Fibroblast of the conjunctiva (primary cell): ENCODE data around the gene TMEM178B.
"Not testable (repeated sequence)": the region's sequence is repeated elsewhere in the genome, so short reads cannot be mapped to it uniquely, and the experiment has no call there.

Experiments used
- DNase-seq: peaks from one replicate; pipeline ENCODE4 v3.0.0-alpha.2; 2010; ENCODE audit warnings: low read depth

The TMEM178B gene

DNA sequence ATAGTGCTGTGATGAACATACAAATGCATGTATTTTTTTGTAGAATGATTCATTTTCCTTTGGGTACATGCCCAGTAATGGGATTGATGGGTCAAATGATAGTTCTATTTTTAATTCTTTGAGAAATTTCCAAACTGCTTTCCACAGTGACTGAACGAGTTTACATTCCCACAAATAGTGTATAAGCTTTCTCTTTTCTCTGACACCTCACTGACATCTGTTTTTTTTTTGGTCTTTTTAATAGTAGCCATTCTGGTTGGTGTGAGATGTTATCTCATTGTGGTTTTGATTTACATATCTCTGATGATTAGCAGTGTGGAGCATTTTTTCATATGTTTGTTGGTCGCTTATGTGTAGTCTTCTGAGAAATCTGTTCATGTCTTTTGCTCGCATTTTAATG, 282.3 kb downstream of the TMEM178B start:
- no peak for DNase-seq

- no peak for DNase-seq
Measured at GRCh38 chr7:141358386-141358785, 284.5 kb downstream of the TMEM178B start.

DNA sequence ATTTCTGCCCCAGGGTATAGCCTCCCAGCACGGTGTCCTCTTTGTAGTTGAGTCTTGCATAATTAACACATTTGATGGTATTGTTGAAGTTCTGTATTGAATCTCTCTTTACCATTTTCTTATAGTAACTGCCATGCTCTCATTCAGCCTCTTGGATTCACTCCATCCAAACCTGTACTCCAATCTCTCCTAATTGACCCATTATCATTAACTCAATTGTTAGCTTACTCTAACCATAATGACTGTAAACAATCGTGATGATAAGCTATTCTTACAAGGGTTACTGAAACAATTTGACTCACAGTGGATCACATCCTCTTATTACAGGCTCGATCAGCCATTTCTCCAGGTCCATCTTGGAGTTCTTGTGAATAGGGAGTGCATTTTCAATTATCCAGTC, 285.4 kb downstream of the TMEM178B start:
- DNase-seq, result no peak

DNA sequence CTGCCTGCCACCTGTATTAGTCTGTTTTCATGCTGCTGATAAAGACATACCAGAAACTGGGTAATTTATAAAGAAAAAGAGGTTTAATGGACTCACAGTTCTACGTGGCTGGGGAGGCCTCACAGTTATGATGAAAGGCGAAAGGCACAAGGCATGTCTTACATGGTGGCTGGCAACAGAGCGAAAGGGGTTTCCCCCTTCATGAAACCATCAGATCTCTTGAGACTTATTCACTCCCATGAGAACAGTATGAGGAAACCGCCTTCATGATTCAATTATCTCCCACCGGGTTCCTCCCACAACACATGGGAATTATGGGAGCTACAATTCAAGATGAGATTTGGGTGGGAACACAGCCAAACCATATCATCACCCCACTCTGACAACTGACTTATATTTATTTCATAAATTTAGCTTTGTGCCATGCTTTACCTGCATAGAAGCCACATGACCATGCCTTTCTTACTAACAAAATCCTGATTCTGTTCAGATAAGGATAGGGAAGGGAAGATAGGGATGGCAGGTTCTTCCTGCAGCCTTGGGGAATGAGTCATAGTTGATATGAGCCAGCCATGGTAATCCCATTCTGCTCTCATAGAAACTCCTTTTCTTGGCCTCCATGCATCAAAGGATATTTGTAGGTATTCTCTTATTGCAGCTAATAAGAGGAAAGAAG, 286.0 kb downstream of the TMEM178B start:
- no peak for DNase-seq

DNA sequence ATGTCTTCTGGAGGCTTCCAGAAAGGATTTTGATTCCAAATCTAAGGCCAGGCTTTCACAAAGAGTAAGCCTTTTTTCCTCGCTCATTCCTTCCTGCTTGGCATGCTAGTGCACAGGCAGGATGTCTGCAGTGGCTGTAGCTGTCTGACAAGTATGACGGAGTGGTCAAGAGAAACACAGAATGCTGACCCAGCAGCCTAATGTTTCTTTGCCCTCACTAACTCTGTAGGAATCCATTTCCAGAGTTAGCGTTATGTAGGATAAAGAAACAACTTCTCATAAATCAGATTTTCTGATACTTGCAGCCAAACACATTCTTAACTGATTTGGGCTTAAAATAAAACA, 286.5 kb downstream of the TMEM178B start:
- no peak for DNase-seq

DNA sequence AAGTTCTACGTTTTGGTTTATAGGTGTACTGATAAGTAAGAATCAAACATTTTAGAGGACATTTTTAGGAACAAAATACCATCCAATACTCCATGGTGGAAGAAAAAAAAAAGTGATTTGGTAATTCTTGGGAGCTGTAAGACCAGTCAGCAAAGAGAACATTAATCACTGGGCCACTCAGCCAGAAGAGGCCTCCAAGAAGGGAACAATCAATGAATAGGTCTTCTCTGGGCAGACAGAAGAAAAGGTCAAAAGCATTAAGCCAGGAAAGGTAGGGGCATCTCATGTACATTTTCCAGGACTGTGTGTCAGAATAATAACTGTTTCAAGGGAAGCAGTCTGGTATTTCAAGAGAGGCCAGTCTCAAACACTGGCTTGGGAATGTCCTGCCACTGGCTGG, 286.9 kb downstream of the TMEM178B start:
- no peak for DNase-seq

DNA sequence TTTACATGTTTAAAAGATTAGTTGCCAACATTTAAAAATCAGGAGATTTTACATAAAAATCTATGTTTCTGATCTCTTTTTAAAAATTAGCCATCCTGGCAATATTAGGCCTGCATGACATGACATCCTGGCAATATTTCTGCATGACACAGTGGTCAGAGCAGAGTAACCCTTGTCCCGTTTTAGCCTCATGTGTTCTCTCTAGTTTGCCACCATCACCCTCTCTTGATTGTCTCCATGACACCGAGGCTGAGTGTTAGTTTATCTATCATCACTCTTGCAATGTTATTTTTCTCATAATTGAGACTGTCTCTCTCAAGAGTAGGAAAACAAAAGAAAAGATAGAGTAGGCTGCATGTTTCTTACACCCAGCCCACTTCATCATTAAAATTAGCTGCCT, 287.6 kb downstream of the TMEM178B start:
- DNase-seq, result no peak

DNA sequence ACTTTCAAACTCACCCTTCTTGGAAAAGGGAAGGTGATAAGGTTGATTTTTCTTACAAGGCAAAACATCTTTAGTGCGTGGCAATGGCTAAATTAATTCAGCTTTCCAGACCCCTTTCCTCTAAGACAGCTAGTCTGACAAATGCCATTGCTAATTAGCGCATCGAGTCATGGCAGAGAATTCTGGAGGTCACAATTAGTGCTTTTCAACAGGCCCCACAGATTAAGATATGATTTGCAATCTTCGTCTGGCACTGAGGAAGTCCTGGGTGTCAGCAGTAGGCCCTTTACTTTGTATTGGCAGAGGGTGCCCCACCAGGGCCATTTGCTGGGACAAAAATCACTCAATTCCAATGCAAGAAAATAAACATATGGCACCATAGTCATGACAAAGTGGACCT, 288.1 kb downstream of the TMEM178B start:
- no peak for DNase-seq

- peak; percentile 14 for DNase-seq
Measured at GRCh38 chr7:141362580-141363435, 288.9 kb downstream of the TMEM178B start.

GRCh38 chr7:141363748-141364147, 289.9 kb downstream of the TMEM178B start:
- no peak for DNase-seq

GRCh38 chr7:141366091-141366621, 292.3 kb downstream of the TMEM178B start:
- no peak for DNase-seq

DNA sequence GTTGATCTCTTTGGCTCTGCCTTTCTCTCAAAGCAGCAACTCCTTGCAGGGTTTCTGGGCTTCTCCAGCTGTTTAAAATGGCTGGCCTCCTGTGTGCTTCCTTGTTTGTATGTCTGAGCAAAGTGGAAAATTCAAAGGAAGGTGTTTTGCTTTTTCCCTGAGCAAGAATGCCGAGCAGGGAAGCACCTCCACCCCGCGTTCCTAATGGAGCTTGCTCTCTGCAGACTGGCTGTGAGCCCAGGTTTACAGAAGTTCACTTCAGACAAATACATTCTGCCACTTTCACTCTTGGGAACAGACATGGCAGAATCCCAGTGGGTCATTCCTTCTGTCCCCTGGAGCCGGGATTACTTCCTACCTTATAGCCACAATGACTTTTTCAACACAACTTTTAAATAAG, 295.6 kb downstream of the TMEM178B start:
- no peak for DNase-seq

DNA sequence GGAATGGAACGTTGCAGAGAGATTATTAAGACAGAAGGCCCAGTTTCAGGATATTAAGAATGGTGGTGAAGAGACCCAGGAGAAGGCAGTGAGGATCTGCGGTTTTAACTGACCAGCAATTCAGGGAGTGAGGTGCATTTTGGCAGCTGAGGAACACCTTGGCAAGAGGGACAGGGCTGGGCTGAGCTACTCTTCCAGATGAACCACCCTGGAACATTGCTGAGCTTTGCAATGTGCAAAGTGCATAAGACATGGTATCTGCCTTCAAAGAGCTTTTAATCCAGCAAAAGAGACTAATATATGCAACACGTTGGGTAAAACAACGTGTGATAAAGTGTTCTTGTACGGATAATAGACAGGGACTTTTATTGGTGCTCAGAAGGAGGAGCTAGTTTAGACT, 296.3 kb downstream of the TMEM178B start:
- DNase-seq, result no peak

DNA sequence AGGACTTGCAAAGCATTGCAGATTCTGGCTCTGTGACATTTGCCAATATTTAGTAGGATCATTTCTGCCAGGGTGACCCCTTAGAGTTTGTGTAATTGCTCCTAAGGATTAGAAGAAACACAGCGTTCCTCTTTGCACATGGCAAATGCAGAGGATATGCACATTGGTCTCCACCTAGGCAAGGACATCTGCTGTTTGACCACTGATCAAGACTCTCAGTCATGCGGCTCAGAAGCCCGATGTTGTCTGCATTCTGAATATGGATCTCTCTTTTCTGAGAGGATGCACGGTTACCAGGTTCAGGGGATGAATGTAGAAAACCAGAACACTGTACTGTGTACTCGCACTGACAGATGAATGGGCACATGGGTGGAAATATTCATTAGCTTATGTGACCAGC, 296.8 kb downstream of the TMEM178B start:
- no peak for DNase-seq

- no peak for DNase-seq
Measured at GRCh38 chr7:141374425-141374824, 300.6 kb downstream of the TMEM178B start.

DNA sequence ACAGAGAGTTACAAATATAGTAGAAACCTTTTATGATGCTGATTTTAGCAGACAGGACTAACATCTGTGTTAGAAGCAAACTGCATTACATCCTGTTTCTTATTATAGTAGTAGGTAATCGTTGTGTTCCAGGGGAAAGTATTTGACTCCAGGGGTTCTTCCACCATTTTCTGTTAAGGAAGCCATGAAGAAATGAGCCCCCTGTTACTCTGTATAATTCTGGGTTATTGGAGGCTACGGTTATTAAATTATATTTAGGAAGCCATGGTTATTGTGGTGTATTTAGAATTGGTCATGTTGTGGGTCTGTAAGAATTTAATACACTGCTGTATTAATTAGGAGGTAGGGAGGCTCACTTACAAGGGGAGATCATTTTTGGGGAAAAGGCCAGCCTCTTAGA, 301.6 kb downstream of the TMEM178B start:
- DNase-seq, result no peak

GRCh38 chr7:141377906-141378305, 304.0 kb downstream of the TMEM178B start:
- DNase-seq, result no peak

DNA sequence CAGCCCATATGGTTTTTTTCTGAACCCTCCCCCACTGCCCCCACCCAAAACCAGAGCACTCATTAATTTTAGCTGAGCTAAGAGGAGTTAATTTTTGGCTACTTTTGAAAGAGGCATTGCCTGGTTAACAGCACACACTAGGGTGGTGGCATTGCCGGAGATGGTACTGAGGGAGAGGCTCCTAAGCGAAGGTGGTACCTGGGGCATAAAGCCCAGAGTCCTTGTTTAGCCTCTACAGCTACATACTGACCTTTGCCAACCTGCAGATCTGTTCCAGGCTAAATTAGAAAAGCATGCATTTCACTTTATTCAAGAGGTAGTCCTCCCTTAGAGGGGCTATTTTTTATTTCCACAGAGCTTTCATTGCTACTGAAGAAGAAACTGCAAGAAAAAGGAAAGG, 304.5 kb downstream of the TMEM178B start:
- DNase-seq, result no peak

- DNase-seq, result no peak
Measured at GRCh38 chr7:141381794-141382427, 308.0 kb downstream of the TMEM178B start.

DNA sequence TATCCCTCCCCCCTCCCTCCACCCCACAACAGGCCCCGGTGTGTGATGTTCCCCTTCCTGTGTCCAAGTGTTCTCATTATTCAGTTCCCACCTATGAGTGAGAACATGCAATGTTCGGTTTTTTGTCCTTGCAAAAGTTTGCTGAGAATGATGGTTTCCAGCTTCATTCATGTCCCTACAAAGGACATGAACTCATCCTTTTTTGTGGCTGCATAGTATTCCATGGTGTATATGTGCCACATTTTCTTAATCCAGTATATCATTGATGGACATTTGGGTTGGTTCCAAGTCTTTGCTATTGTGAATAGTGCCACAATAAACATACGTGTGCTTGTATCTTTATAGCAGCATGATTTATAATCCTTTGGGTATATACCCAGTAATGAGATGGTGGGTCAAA, 309.5 kb downstream of the TMEM178B start:
- DNase-seq, result not testable (repeated sequence)

DNA sequence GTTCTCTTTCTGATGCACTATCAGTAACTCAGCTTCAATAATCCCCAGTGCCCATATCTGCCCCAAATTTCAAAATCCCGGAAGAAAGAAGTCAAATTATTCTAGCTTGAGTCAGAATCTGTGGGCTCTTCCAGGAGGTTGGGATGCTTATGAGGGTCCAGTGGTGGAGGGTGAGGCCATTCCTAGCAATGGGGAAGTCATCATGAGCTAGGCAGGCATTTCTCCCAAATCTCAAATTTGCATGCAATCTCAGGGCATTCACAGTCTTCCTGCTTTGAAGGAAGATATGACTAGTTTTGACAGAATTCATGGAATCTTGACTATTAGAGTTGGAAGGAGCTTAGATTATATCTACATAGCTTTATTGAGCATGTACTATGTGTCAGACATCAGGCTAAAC, 313.0 kb downstream of the TMEM178B start:
- DNase-seq, result no peak

- DNase-seq, result no peak
Measured at GRCh38 chr7:141387521-141388217, 313.8 kb downstream of the TMEM178B start.
